ENCODE measurements around the gene AK2.
A peak's percentile ranks its signal among the peaks of the same experiment; 100 is the strongest.

Gene AK2

GRCh38 chr1:33007190-33008050, 29.3 kb downstream of the AK2 start:
- peak; percentile 90 for DNase-seq (ENCODE audit: low read depth, low spot score)
- in situ Hi-C loops (cut with HindIII; ENCODE audit: low sequenced_read_pairs) = no loop called here
- no peak overlapping the region for H3K4me3 ChIP-seq (ENCODE audit: low read depth, low read length)
- peak; percentile 74 for TF ChIP-seq CTCF (IDR thresholded peaks at IDR 0.05; ENCODE audit: low read depth, low read length)

- DNase-seq (ENCODE audit: low read depth, low spot score) = no peak
- no peak overlapping the region for H3K4me3 ChIP-seq (ENCODE audit: low read depth, low read length)
- in situ Hi-C loops (cut with HindIII; ENCODE audit: low sequenced_read_pairs) = no loop called here
- TF ChIP-seq CTCF (IDR thresholded peaks at IDR 0.05; ENCODE audit: low read depth, low read length) = no peak
Observed at GRCh38 chr1:33005838-33006421, 30.8 kb downstream of the AK2 start.

DNA sequence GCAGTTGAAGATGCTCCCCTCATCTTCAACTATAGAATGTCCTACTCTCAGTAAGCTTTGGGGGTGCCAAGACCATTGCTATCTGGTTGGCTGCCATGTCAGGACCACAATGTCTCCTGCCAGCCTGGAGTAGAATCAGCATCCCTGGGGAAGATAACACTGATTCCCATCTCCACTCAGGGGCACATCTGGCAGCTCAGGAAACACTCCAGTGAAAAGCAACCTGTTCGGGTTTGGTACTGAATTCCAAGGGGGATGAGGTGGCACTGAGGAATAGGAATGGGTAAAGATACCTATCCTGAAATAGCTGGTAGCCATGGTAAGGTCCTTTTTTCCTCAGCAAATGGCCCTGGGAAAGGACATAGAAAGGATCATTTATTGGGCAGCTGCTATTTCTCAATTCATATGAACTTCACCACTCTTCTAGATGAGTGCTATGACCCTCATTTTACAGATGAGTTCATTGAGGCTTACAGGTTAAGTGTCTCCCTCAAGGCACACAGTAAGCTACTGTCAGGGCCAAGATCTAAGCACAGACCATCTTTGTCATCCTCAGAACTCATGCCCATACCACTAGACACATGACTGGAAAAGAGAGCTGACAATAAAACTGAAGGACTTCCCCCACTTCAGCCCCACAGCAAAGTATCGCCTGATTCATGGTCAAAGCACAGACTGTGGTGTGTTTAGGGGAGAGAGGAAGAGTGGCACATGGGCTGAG, 31.4 kb downstream of the AK2 start:
- H3K4me3 ChIP-seq (ENCODE audit: low read depth, low read length) = no peak overlapping the region
- in situ Hi-C loops (cut with HindIII; ENCODE audit: low sequenced_read_pairs) = no loop called here
- TF ChIP-seq CTCF (IDR thresholded peaks at IDR 0.05; ENCODE audit: low read depth, low read length) = no peak
- DNase-seq (ENCODE audit: low read depth, low spot score) = no peak

DNA sequence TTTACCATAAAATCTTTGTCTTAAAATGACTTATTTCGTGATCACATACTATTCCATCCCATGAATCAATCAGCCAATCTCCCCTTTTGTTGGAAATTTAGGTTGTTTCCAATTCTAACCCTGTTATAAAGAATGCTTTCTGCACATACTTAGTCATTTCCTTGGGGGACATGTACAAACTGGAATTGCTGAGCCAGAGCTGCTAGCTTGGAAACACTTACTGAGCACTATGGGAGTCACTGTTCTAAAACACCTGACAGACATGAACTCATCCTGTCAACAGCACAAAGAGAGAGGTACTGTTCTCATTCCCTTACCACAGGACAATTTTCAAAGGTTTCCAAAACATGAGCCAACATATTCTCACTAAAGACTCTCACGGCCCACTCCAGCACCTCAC, 32.1 kb downstream of the AK2 start:
- no peak overlapping the region for H3K4me3 ChIP-seq (ENCODE audit: low read depth, low read length)
- in situ Hi-C loops (cut with HindIII; ENCODE audit: low sequenced_read_pairs) = no loop called here
- DNase-seq (ENCODE audit: low read depth, low spot score) = no peak
- no peak for TF ChIP-seq CTCF (IDR thresholded peaks at IDR 0.05; ENCODE audit: low read depth, low read length)

- in situ Hi-C loops (cut with HindIII; ENCODE audit: low sequenced_read_pairs) = no loop called here
- no peak for DNase-seq (ENCODE audit: low read depth, low spot score)
- TF ChIP-seq CTCF (IDR thresholded peaks at IDR 0.05; ENCODE audit: low read depth, low read length) = no peak
- no peak overlapping the region for H3K4me3 ChIP-seq (ENCODE audit: low read depth, low read length)
Observed at GRCh38 chr1:33003657-33004056, 33.0 kb downstream of the AK2 start.

DNA sequence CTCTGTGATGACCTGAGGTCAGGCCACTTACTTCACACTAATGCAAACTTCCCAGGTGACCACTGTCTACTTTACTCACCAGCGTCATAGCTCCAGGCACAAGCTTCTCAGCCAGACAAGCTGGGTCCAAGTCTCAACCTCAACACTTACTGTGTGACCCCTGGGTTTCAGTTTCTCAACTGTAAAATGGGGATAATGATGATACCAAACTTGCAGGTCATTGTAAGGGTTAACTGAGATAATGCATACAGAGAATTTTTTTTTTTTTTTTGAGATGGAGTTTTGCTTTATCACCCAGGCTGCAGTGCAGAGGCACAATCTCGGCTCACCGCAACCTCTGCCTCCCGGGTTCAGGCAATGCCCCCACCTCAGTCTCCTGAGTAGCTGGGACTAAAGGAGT, 34.7 kb downstream of the AK2 start:
- H3K4me3 ChIP-seq (ENCODE audit: low read depth, low read length) = no peak overlapping the region
- in situ Hi-C loops (cut with HindIII; ENCODE audit: low sequenced_read_pairs) = no loop called here
- DNase-seq (ENCODE audit: low read depth, low spot score) = no peak
- no peak for TF ChIP-seq CTCF (IDR thresholded peaks at IDR 0.05; ENCODE audit: low read depth, low read length)
